ENCODE measurements around the gene GTF3C1.
A peak's percentile ranks its signal among the peaks of the same experiment; 100 is the strongest.

The GTF3C1 gene

DNA sequence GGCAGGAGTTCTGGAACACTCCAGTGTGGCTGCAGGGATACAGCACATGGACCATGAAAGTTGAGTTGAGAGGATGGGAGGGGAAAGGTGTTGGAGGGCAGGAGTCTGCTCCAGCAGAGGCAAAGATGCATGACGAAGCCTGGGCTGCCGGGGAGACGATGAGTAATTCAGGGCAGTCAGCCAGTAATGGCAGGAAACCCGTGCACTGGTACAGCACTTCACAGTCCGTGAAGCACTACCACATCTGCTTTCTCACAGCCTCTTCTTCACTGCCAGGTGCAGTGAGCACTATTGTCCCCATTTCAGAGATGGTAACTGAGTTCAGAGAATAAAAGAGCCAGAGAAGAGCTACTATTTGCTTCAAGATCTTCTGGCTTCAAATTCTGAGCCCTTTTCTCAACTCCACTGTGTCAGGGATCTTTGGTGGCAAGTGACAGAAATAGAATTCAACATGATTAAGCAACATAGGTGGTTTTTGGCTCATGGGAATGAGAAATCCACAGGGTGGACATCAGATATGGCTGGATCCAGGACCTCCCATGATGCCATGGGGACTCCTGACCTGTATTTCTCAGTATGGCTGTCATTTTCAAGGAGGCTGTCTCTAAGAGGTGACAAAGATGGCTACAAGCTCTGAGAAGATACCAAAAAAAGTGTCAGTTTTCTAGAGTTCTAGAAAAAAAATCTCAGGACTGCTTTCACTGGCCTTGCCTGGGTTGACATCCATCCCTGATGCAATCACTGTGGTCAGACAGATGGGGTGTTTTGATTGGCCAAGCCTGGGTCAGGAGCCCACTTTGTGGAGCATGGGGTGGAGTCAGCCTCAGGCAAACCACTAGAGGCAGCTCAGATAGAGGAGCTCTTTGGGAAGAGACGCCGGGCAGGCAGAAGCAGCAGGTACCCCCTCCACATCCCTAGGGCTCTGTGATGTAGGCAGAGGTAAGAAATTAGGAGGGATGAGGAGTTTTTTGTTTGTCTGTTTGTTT, 123.0 kb downstream of the GTF3C1 start:
- Histone ChIP-seq H3K4me3 (ENCODE audit: low read length) (peak overlapping the region; percentile 70), H3K27ac (ENCODE audit: low read length) (peak overlapping the region; percentile 99), H3K79me2 (ENCODE audit: low read length) (peaks cover 100% of the 10 kb centered on the region), H3K27me3 (ENCODE audit: low read depth, low read length) (no peaks in the 10 kb centered on the region), H3K4me1 (ENCODE audit: low read length) (peaks cover 86% of the 10 kb centered on the region), H4K20me1 (ENCODE audit: insufficient read depth, low read length) (peaks cover 78% of the 10 kb centered on the region), H3K4me2 (ENCODE audit: low read length) (peak overlapping the region; percentile 91), H2AFZ (ENCODE audit: low read depth, low read length) (no peak overlapping the region), H3K9ac (ENCODE audit: low read length) (peak overlapping the region; percentile 83), H3K36me3 (replicated peaks; ENCODE audit: low read depth, low read length) (peaks cover 77% of the 10 kb centered on the region), H3K9me3 (ENCODE audit: insufficient read depth, low read length) (peaks cover 9% of the 10 kb centered on the region; the same call in 1 of the 2 replicates)
- TF ChIP-seq, protein P1, sequence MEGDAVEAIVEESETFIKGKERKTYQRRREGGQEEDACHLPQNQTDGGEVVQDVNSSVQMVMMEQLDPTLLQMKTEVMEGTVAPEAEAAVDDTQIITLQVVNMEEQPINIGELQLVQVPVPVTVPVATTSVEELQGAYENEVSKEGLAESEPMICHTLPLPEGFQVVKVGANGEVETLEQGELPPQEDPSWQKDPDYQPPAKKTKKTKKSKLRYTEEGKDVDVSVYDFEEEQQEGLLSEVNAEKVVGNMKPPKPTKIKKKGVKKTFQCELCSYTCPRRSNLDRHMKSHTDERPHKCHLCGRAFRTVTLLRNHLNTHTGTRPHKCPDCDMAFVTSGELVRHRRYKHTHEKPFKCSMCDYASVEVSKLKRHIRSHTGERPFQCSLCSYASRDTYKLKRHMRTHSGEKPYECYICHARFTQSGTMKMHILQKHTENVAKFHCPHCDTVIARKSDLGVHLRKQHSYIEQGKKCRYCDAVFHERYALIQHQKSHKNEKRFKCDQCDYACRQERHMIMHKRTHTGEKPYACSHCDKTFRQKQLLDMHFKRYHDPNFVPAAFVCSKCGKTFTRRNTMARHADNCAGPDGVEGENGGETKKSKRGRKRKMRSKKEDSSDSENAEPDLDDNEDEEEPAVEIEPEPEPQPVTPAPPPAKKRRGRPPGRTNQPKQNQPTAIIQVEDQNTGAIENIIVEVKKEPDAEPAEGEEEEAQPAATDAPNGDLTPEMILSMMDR (IDR thresholded peaks at IDR 0.05; ENCODE audit: low read depth, low read length): peak; percentile 9; the same call in 1 of the 2 replicates
- TF ChIP-seq EZH2phosphoT487 (IDR thresholded peaks at IDR 0.05; ENCODE audit: low read depth): no peak

DNA sequence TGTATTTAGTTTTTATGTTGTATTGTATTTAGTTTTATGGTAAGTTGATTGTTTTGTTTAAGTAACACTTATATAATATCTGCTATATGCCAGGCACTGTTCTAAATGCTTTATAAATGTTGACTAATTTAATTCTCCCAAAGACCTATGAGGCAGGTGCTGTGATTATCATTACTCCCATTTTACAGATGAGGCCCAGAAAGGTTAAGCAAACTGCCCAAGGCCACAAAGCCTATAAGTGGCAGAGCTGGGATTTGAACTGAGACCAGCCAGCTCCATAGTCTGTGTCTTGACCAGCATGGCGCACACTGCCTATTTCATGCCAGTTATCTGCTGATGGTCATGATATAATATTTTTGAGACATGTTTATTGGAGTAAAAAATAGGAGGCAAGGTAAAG, 123.8 kb downstream of the GTF3C1 start:
- peak overlapping the region; percentile 54 for H3K9ac ChIP-seq (ENCODE audit: low read length)
- TF ChIP-seq, protein P1 (IDR thresholded peaks at IDR 0.05; ENCODE audit: low read depth, low read length): no peak
- no peak for TF ChIP-seq EZH2phosphoT487 (IDR thresholded peaks at IDR 0.05; ENCODE audit: low read depth)
- H3K79me2 ChIP-seq (ENCODE audit: low read length): peaks cover 100% of the 10 kb centered on the region
- H3K36me3 ChIP-seq (replicated peaks; ENCODE audit: low read depth, low read length): peaks cover 79% of the 10 kb centered on the region
- H3K9me3 ChIP-seq (ENCODE audit: insufficient read depth, low read length): peaks cover 15% of the 10 kb centered on the region; the same call in 1 of the 2 replicates
- no peaks in the 10 kb centered on the region for H3K27me3 ChIP-seq (ENCODE audit: low read depth, low read length)
- H3K4me3 ChIP-seq (ENCODE audit: low read length): peak overlapping the region; percentile 44
- no peak overlapping the region for H2AFZ ChIP-seq (ENCODE audit: low read depth, low read length)
- H4K20me1 ChIP-seq (ENCODE audit: insufficient read depth, low read length): peaks cover 76% of the 10 kb centered on the region
- H3K27ac ChIP-seq (ENCODE audit: low read length): peak overlapping the region; percentile 99
- peak overlapping the region; percentile 91 for H3K4me2 ChIP-seq (ENCODE audit: low read length)
- peaks cover 78% of the 10 kb centered on the region for H3K4me1 ChIP-seq (ENCODE audit: low read length)

DNA sequence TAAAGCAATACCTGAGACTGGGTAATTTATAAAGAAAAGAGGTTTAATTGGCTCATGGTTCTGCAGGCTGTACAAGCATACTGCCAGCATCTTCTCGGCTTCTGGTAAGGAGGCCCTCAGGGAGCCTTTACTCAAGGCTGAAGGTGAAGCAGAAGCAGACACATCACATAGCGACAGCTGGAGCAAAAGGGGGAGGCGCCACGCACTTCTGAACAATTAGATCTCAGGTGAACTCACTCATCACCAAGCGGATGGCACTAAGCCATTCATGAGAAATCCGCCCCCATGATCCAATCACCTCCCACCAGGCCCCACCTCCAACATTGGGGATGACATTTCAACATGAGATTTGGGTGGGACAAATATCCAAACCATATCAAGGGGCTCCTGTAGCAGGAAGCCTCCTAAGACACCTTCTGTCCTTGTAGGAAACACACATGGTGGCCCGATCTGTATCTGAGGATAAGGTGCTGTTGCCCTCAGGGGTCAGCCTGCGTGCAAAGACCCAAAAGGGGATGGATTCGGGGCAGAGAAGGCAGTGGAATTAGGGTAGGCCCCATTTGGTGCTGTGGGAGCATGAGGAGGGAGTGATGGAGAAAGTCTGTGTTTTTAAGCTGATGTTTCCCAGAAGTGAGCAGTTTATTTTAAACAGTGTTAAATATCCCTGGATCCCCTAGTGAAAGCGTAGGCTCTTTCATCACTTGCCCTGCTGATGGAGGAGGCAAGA, 124.8 kb downstream of the GTF3C1 start:
- peaks cover 81% of the 10 kb centered on the region for H3K36me3 ChIP-seq (replicated peaks; ENCODE audit: low read depth, low read length)
- peaks cover 25% of the 10 kb centered on the region; the same call in 1 of the 2 replicates for H3K9me3 ChIP-seq (ENCODE audit: insufficient read depth, low read length)
- no peaks in the 10 kb centered on the region for H3K27me3 ChIP-seq (ENCODE audit: low read depth, low read length)
- H3K9ac ChIP-seq (ENCODE audit: low read length): no peak overlapping the region
- no peak overlapping the region for H2AFZ ChIP-seq (ENCODE audit: low read depth, low read length)
- H3K27ac ChIP-seq (ENCODE audit: low read length): peak overlapping the region; percentile 99
- peaks cover 68% of the 10 kb centered on the region for H3K4me1 ChIP-seq (ENCODE audit: low read length)
- no peak overlapping the region; the same call in 1 of the 2 replicates for H3K4me2 ChIP-seq (ENCODE audit: low read length)
- peaks cover 77% of the 10 kb centered on the region for H4K20me1 ChIP-seq (ENCODE audit: insufficient read depth, low read length)
- H3K4me3 ChIP-seq (ENCODE audit: low read length): no peak overlapping the region
- TF ChIP-seq, protein P1 (IDR thresholded peaks at IDR 0.05; ENCODE audit: low read depth, low read length): no peak
- no peak for TF ChIP-seq EZH2phosphoT487 (IDR thresholded peaks at IDR 0.05; ENCODE audit: low read depth)
- peaks cover 100% of the 10 kb centered on the region for H3K79me2 ChIP-seq (ENCODE audit: low read length)

All from OCI-LY3 (cell line).